Right lobe of liver (tissue), 4 donors: Measurements from ENCODE around the gene BPTF.
"Not testable (repeated sequence)": the region's sequence is repeated elsewhere in the genome, so short reads cannot be mapped to it uniquely, and the experiment has no call there.

ENCODE experiments used
- POLR2A ChIP-seq: fragments of 450-650 bp; IDR thresholded peaks from one replicate; pipeline ENCODE4 v1.6.1; 2017; ENCODE audit warnings: antibody characterized with exemption, mild to moderate bottlenecking
- TF ChIP-seq, protein P1 (sequence below), 4 donors: fragments of 200-600 bp in 3 of 4; fragments of 450-650 bp in 1 of 4; IDR thresholded peaks; one replicate each; pipeline versions ENCODE4 v1.5.1 to v1.8.0; 2016 to 2022; ENCODE audit warnings: antibody characterized with exemption in 4 of 4, mild to moderate bottlenecking in 2 of 4
- donor health status: DM: no; HTN: no; CAD: no.
- donor health status: DM: no; HTN: no; CAD: no.
- donor health status: DM: no; HTN: yes; CAD: no.

DNA sequence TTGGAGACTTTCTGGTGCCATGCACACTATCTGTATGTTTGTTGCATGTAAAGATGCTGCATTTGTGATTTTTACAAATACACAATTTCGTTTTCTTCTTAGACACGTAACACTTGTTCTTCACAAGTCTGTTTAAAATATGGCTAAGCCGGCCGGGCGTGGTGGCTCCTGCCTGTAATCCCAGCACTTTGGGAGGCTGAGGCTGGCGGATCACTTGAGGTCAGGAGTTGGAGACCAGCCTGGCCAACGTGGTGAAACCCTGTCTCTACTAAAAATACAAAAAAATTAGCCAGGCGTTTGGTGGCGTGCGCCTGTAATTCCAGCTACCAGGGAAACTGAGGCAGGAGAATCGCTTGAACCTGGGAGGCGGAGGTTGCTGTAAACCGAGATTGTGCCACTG, 195.5 kb downstream of the BPTF start:
- TF ChIP-seq, protein P1, sequence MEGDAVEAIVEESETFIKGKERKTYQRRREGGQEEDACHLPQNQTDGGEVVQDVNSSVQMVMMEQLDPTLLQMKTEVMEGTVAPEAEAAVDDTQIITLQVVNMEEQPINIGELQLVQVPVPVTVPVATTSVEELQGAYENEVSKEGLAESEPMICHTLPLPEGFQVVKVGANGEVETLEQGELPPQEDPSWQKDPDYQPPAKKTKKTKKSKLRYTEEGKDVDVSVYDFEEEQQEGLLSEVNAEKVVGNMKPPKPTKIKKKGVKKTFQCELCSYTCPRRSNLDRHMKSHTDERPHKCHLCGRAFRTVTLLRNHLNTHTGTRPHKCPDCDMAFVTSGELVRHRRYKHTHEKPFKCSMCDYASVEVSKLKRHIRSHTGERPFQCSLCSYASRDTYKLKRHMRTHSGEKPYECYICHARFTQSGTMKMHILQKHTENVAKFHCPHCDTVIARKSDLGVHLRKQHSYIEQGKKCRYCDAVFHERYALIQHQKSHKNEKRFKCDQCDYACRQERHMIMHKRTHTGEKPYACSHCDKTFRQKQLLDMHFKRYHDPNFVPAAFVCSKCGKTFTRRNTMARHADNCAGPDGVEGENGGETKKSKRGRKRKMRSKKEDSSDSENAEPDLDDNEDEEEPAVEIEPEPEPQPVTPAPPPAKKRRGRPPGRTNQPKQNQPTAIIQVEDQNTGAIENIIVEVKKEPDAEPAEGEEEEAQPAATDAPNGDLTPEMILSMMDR (IDR thresholded peaks at IDR 0.05), result not testable (repeated sequence)
- TF ChIP-seq POLR2A, result not testable (repeated sequence)
